COLO668 (cell line): Measurements from ENCODE around the gene HDAC6.
A peak's percentile ranks its signal among the peaks of the same experiment; 100 is the strongest.
"Not testable (repeated sequence)": the region's sequence is repeated elsewhere in the genome, so short reads cannot be mapped to it uniquely, and the experiment has no call there.

Experiments
- DNase-seq: peaks from one replicate; lab custom pipeline; 2025; ENCODE audit not compliant: unreplicated experiment; lab: John Stamatoyannopoulos, UW

The HDAC6 gene

GRCh38 chrX:48823053-48823452, 21.2 kb downstream of the HDAC6 start:
- DNase-seq, result no peak

GRCh38 chrX:48824066-48824465, 22.2 kb downstream of the HDAC6 start:
- no peak for DNase-seq

- DNase-seq, result no peak
These were observed 24.4 kb downstream of the HDAC6 start, which contains the start of gene ERAS for GRCh38 chrX:48826135-48826875. TSS of gene ERAS (plus strand) at chrX:48826513. CDS start at chrX:48829124, 2,611 bp downstream.

- no peak for DNase-seq
These were observed 25.2 kb downstream of the HDAC6 start for GRCh38 chrX:48826876-48827653.

GRCh38 chrX:48827654-48827968, 25.7 kb downstream of the HDAC6 start:
- DNase-seq, result no peak

- DNase-seq, result no peak
These were observed 27.3 kb downstream of the HDAC6 start for GRCh38 chrX:48829016-48829735.

- DNase-seq, result no peak
These were observed 29.5 kb downstream of the HDAC6 start for GRCh38 chrX:48831136-48831908.

GRCh38 chrX:48831909-48832291, 30.0 kb downstream of the HDAC6 start:
- no peak for DNase-seq

GRCh38 chrX:48833542-48834138, 31.8 kb downstream of the HDAC6 start:
- DNase-seq, result no peak

- no peak for DNase-seq
These were observed 32.5 kb downstream of the HDAC6 start for GRCh38 chrX:48834383-48834709.

GRCh38 chrX:48835524-48836329, 33.9 kb downstream of the HDAC6 start, which contains the start of gene PCSK1N:
TSS of gene PCSK1N (minus strand) at chrX:48835610. CDS start at chrX:48835532, 78 bp downstream.
- peak; percentile 25 for DNase-seq

GRCh38 chrX:48839686-48840085, 37.8 kb downstream of the HDAC6 start:
- DNase-seq, result no peak

GRCh38 chrX:48848847-48849246, 47.0 kb downstream of the HDAC6 start:
- DNase-seq, result no peak

GRCh38 chrX:48852857-48853256, 51.0 kb downstream of the HDAC6 start:
- DNase-seq, result no peak

GRCh38 chrX:48853494-48853893, 51.6 kb downstream of the HDAC6 start:
- not testable (repeated sequence) for DNase-seq

- not testable (repeated sequence) for DNase-seq
These were observed 52.4 kb downstream of the HDAC6 start for GRCh38 chrX:48854121-48854804.

GRCh38 chrX:48854898-48855297, 53.0 kb downstream of the HDAC6 start:
- no peak for DNase-seq

GRCh38 chrX:48864210-48864609, 62.3 kb downstream of the HDAC6 start:
- DNase-seq, result no peak

GRCh38 chrX:48872017-48872416, 70.2 kb downstream of the HDAC6 start:
- not testable (repeated sequence) for DNase-seq
